GM12878 (cell line): ENCODE results near the gene SLFN13. TPM values are rescaled to one million over a fixed set of nuclear protein-coding genes. Genes with fewer than 3 reads are reported as not detected.

Experiments
- CBX3 ChIP-seq: fragments of 200-600 bp; sonication (generic); IDR thresholded peaks from 2 replicates; pipeline ENCODE4 v1.6.1; 2016; ENCODE audit warnings: low read depth, borderline replicate concordance
- ETV6 ChIP-seq, 2 experiments: fragments of 450-650 bp in 1 of 2; IDR thresholded peaks in 1 of 2; conservative IDR thresholded peaks in 1 of 2; 2 replicates each; pipeline ENCODE4 v1.6.1; 2014; ENCODE audit warnings: antibody characterized with exemption in 1 of 2, borderline replicate concordance in 1 of 2, low read depth in 1 of 2, mild to moderate bottlenecking in 1 of 2, moderate library complexity in 1 of 2
- GABPA ChIP-seq: IDR thresholded peaks from 2 replicates; pipeline ENCODE4 v1.6.1; 2014; ENCODE audit warnings: antibody characterized with exemption, low read depth, mild to moderate bottlenecking, inconsistent platforms
- GATAD2B ChIP-seq: fragments of 450-650 bp; conservative IDR thresholded peaks from 2 replicates; pipeline ENCODE4 v1.6.1; 2017; ENCODE audit warnings: low read depth, mild to moderate bottlenecking, moderate library complexity
- IKZF1 ChIP-seq: fragments of 450-650 bp; conservative IDR thresholded peaks from 2 replicates; pipeline ENCODE4 v1.6.1; 2017; ENCODE audit warnings: antibody characterized with exemption, mild to moderate bottlenecking
- MEF2B ChIP-seq: fragments of 450-650 bp; IDR thresholded peaks from 2 replicates; pipeline ENCODE4 v1.6.1; 2018; ENCODE audit warnings: mild to moderate bottlenecking, moderate library complexity; ENCODE audit not compliant: partially characterized antibody, poor library complexity, severe bottlenecking
- MTA2 ChIP-seq: fragments of 450-650 bp; IDR thresholded peaks from 2 replicates; pipeline ENCODE4 v1.6.1; 2016; ENCODE audit warnings: low read depth, mild to moderate bottlenecking, moderate library complexity
- MTA3 ChIP-seq: IDR thresholded peaks from 2 replicates; pipeline ENCODE4 v1.6.1; 2012; ENCODE audit warnings: low read length, inconsistent platforms, borderline replicate concordance
- MXI1 ChIP-seq: fragments of 150-350 bp; IDR thresholded peaks from 2 replicates; pipeline ENCODE4 v1.6.1; 2011; ENCODE audit warnings: low read depth, mild to moderate bottlenecking, inconsistent platforms, low read length, improper control_type of control experiment
- MYC ChIP-seq: IDR thresholded peaks from 2 replicates; pipeline ENCODE4 v1.6.1; 2011; ENCODE audit warnings: mild to moderate bottlenecking, low read length, moderate library complexity, inconsistent platforms; ENCODE audit not compliant: insufficient read depth, insufficient replicate concordance, insufficient read length, severe bottlenecking
- NFYA ChIP-seq: IDR thresholded peaks from 2 replicates; pipeline ENCODE4 v1.6.1; 2011; ENCODE audit warnings: low read depth, mild to moderate bottlenecking, low read length, improper control_type of control experiment, borderline replicate concordance
- RBBP5 ChIP-seq: fragments of 200-600 bp; sonication (generic); conservative IDR thresholded peaks from 2 replicates; pipeline ENCODE4 v1.6.1; 2016
- RCOR1 ChIP-seq: conservative IDR thresholded peaks from 2 replicates; pipeline ENCODE4 v1.6.1; 2012; ENCODE audit warnings: low read depth, low read length, improper control_type of control experiment
- RELA ChIP-seq: fragments of 450-650 bp; IDR thresholded peaks from 2 replicates; pipeline ENCODE4 v1.8.0; 2014; ENCODE audit warnings: borderline replicate concordance; ENCODE audit not compliant: partially characterized antibody
- SMAD5 ChIP-seq: IDR thresholded peaks from 2 replicates; pipeline ENCODE4 v1.6.1; 2016; ENCODE audit warnings: antibody characterized with exemption, low read depth
- SREBF2 ChIP-seq: IDR thresholded peaks from 2 replicates; pipeline ENCODE4 v1.6.1; 2012; ENCODE audit warnings: mild to moderate bottlenecking, low read length
- TCF3 ChIP-seq: IDR thresholded peaks from 2 replicates; pipeline ENCODE4 v1.6.1; 2012; ENCODE audit warnings: low read depth, mild to moderate bottlenecking, low read length, borderline replicate concordance; ENCODE audit not compliant: insufficient read depth
- ZNF217 ChIP-seq: fragments of 450-650 bp; IDR thresholded peaks from 2 replicates; pipeline ENCODE4 v1.6.1; 2017; ENCODE audit warnings: antibody characterized with exemption, mild to moderate bottlenecking
- ZNF384 ChIP-seq: IDR thresholded peaks from 2 replicates; pipeline ENCODE4 v1.6.1; 2012; ENCODE audit warnings: low read depth, mild to moderate bottlenecking, low read length, improper control_type of control experiment, borderline replicate concordance
- polyA plus RNA-seq, 11 experiments: library from polyadenylated mRNA; depleted of rRNA in 4 of 11; unstranded in 6 of 11; stranded (reverse) in 5 of 11; fragments of >200 nt; fragmentation: Nextera tagmentation in 4 of 11; fragmentation: Illumina TruSeq in 1 of 11; extraction: Ambion mirVana in 4 of 11; extraction: Trizol in 1 of 11; gene quantifications; 1 replicate in 1 of 11; 2 replicates in 10 of 11; pipeline versions ENCODE4 v1.2.1 to v1.2.3, GENCODE V29; 2011 to 2016; ENCODE audit warnings: inconsistent platforms in 2 of 11, missing spikeins in 2 of 11, low read depth in 1 of 11
- total RNA-seq, 4 experiments: library from RNA; depleted of rRNA in 3 of 4; stranded (reverse); fragments of >200 nt in 3 of 4; fragmentation: Illumina TruSeq in 1 of 4; extraction: Trizol in 1 of 4; gene quantifications; 2 replicates each; pipeline versions ENCODE4 v1.2.1 to v1.2.3, GENCODE V29; 2013 to 2021
- TF ChIP-seq, protein P1 (sequence below): fragments of 450-650 bp; IDR thresholded peaks from 2 replicates; pipeline ENCODE4 v1.6.1; 2018; ENCODE audit warnings: mild to moderate bottlenecking, low read depth, moderate library complexity; ENCODE audit not compliant: partially characterized antibody
- TF ChIP-seq, protein P2 (sequence below): IDR thresholded peaks from 2 replicates; pipeline ENCODE4 v1.6.1; 2012; ENCODE audit warnings: low read depth, low read length, improper control_type of control experiment
- TF ChIP-seq, protein P3 (sequence below): fragments of 450-650 bp; IDR thresholded peaks from 2 replicates; pipeline ENCODE4 v1.6.1; 2017; ENCODE audit warnings: borderline replicate concordance
- TF ChIP-seq, protein P4 (sequence below): fragments of 450-650 bp; IDR thresholded peaks from 2 replicates; pipeline ENCODE4 v1.6.1; 2017; ENCODE audit warnings: antibody characterized with exemption, mild to moderate bottlenecking, moderate library complexity

Gene SLFN13
- total and polyA plus RNA-seq, 10 of the 15 experiments (the other 5 are each of a cell fraction or from before 2014, with no cell fraction given): 12.4 to 82.4 (median 61.9) TPM

DNA sequence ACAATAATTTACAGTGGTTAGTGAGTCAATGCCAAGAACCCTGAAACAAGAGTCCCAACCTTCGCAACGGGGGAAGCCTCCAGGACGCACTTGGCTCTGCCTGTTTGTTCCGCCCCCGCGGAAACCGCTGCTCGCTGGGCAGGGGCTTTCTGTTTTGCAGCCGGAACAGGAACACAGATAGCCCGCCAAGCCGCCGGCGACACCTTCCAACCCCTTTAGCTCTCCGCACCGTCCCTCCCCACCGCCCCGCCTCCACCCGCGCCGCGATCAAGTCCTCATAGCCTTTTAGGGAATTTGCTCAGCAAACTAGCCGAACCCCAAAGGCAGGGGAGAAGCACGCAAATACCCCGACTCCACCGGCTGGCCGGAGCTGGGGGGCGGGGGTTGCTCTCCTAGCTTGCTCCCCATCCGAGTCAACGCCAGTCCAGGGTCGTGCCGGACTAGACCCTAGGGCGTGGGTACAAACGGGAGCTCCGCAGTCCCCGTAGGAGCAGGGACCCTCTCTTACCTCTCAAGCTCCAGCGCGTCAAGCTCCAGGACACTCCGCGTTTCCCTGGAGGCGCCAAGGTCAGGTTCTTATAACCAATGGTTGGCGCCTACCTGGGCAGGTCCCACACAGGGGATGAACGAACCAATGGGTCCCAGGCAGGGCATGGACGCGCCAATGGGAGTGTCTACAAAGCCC lies at the start of gene SLFN13 (continued):
- TF ChIP-seq, protein P1, sequence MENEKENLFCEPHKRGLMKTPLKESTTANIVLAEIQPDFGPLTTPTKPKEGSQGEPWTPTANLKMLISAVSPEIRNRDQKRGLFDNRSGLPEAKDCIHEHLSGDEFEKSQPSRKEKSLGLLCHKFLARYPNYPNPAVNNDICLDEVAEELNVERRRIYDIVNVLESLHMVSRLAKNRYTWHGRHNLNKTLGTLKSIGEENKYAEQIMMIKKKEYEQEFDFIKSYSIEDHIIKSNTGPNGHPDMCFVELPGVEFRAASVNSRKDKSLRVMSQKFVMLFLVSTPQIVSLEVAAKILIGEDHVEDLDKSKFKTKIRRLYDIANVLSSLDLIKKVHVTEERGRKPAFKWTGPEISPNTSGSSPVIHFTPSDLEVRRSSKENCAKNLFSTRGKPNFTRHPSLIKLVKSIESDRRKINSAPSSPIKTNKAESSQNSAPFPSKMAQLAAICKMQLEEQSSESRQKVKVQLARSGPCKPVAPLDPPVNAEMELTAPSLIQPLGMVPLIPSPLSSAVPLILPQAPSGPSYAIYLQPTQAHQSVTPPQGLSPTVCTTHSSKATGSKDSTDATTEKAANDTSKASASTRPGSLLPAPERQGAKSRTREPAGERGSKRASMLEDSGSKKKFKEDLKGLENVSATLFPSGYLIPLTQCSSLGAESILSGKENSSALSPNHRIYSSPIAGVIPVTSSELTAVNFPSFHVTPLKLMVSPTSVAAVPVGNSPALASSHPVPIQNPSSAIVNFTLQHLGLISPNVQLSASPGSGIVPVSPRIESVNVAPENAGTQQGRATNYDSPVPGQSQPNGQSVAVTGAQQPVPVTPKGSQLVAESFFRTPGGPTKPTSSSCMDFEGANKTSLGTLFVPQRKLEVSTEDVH: peak; percentile 54
- TF ChIP-seq, protein P2, sequence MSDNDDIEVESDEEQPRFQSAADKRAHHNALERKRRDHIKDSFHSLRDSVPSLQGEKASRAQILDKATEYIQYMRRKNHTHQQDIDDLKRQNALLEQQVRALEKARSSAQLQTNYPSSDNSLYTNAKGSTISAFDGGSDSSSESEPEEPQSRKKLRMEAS: no peak; the same call in 1 of the 2 replicates
- TF ChIP-seq ZNF217: no peak
- TF ChIP-seq SREBF2: no peak
- TF ChIP-seq MXI1: no peak
- TF ChIP-seq, protein P3, sequence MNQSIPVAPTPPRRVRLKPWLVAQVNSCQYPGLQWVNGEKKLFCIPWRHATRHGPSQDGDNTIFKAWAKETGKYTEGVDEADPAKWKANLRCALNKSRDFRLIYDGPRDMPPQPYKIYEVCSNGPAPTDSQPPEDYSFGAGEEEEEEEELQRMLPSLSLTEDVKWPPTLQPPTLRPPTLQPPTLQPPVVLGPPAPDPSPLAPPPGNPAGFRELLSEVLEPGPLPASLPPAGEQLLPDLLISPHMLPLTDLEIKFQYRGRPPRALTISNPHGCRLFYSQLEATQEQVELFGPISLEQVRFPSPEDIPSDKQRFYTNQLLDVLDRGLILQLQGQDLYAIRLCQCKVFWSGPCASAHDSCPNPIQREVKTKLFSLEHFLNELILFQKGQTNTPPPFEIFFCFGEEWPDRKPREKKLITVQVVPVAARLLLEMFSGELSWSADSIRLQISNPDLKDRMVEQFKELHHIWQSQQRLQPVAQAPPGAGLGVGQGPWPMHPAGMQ: no peak
- no peak for TF ChIP-seq RBBP5
- TF ChIP-seq IKZF1: peak; percentile 86
- TF ChIP-seq NFYA: no peak
- no peak for TF ChIP-seq MYC
- TF ChIP-seq CBX3: no peak
- peak; percentile 64 for TF ChIP-seq MTA2
- no peak for TF ChIP-seq ZNF384
- peak; percentile 75; the same call in 1 of the 2 replicates for TF ChIP-seq SMAD5
- no peak for TF ChIP-seq MTA3
- peak; percentile 81 for TF ChIP-seq GABPA
- TF ChIP-seq RCOR1: no peak
- TF ChIP-seq TCF3: 0 out of 2 replicates have a peak, but pooled peaks have one; percentile 12
- no peak for TF ChIP-seq ETV6 (conservative IDR thresholded peaks at IDR 0.05 in 1 of 2, IDR thresholded peaks at IDR 0.05 in 1 of 2; ENCODE audit: borderline replicate concordance in 1 of 2, low read depth in 1 of 2)
- peak; percentile 86 for TF ChIP-seq GATAD2B
- TF ChIP-seq, protein P4, sequence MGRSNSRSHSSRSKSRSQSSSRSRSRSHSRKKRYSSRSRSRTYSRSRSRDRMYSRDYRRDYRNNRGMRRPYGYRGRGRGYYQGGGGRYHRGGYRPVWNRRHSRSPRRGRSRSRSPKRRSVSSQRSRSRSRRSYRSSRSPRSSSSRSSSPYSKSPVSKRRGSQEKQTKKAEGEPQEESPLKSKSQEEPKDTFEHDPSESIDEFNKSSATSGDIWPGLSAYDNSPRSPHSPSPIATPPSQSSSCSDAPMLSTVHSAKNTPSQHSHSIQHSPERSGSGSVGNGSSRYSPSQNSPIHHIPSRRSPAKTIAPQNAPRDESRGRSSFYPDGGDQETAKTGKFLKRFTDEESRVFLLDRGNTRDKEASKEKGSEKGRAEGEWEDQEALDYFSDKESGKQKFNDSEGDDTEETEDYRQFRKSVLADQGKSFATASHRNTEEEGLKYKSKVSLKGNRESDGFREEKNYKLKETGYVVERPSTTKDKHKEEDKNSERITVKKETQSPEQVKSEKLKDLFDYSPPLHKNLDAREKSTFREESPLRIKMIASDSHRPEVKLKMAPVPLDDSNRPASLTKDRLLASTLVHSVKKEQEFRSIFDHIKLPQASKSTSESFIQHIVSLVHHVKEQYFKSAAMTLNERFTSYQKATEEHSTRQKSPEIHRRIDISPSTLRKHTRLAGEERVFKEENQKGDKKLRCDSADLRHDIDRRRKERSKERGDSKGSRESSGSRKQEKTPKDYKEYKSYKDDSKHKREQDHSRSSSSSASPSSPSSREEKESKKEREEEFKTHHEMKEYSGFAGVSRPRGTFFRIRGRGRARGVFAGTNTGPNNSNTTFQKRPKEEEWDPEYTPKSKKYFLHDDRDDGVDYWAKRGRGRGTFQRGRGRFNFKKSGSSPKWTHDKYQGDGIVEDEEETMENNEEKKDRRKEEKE: no peak
- TF ChIP-seq RELA: peak; percentile 88
- peak; percentile 32 for TF ChIP-seq MEF2B
